ENCODE data around the gene SLC39A7. TPM values are rescaled to one million over a fixed set of nuclear protein-coding genes. Genes with fewer than 3 reads are reported as not detected.

The SLC39A7 gene
- total RNA-seq, 1 experiment from 2014 or later, result 130 TPM

- no peaks in the 10 kb centered on the region for H3K36me3 ChIP-seq (ENCODE audit: control insufficient read depth in 1 of 2, insufficient read depth in 2 of 2, low read length in 2 of 2)
- no peak overlapping the region for H3K4me2 ChIP-seq (ENCODE audit: low read length)
- no peaks in the 10 kb centered on the region for H3K9me3 ChIP-seq (ENCODE audit: control insufficient read depth in 1 of 2, insufficient read depth in 1 of 2, low read depth in 1 of 2, low read length in 2 of 2)
- no TSS peak for BruUV-seq (replicated peaks)
- no peak for ATAC-seq
- H3K9me2 ChIP-seq (ENCODE audit: insufficient read depth), result no peaks in the 10 kb centered on the region
- no peaks in the 10 kb centered on the region for H3K79me2 ChIP-seq (ENCODE audit: insufficient read depth, low read length)
- H3K27ac ChIP-seq (ENCODE audit: low read depth, low read length), result no peak overlapping the region
- DNase-seq (ENCODE audit: low read depth, low spot score), result no peak
- no peak overlapping the region for H3K9ac ChIP-seq (ENCODE audit: low read length)
- no peaks in the 10 kb centered on the region for H3K27me3 ChIP-seq (ENCODE audit: insufficient read depth, low read length)
- RAD21 ChIA-PET (ENCODE audit: low non-redundant PET in 1 of 2, low total read pairs in 2 of 2, uncharacterized antibody in 2 of 2, unreplicated experiment in 2 of 2), result no interaction called here
- no peaks in the 10 kb centered on the region for H3K4me1 ChIP-seq (ENCODE audit: control insufficient read depth in 1 of 2, insufficient read depth in 2 of 2, low read length in 2 of 2)
- POLR2A ChIA-PET, result no interaction called here
- no peaks in the 10 kb centered on the region for H4K20me1 ChIP-seq (ENCODE audit: insufficient read depth)
- no peak for TF ChIP-seq CEBPB (IDR thresholded peaks at IDR 0.05; ENCODE audit: low read depth)
- CTCF ChIA-PET, result interaction anchor here (0.8 to 1.5 kb wide), 3 partner anchors 28 to 95 kb away, joined by 3 read pairs; no protein-coding TSS in a partner anchor
- intact Hi-C loops (cut with micrococcal nuclease), result no loop called here
- H3K4me3 ChIP-seq (replicated peaks in 1 of 2; ENCODE audit: low read depth in 1 of 2, low read length in 2 of 2), result no peak overlapping the region
- no peak overlapping the region for H2AFZ ChIP-seq (ENCODE audit: low read depth, low read length, poor library complexity, severe bottlenecking)
Measured at GRCh38 chr6:33154349-33154748, 46.3 kb upstream of the SLC39A7 start.

- Histone ChIP-seq H3K36me3 (ENCODE audit: control insufficient read depth in 1 of 2, insufficient read depth in 2 of 2, low read length in 2 of 2) (no peaks in the 10 kb centered on the region), H3K4me1 (ENCODE audit: control insufficient read depth in 1 of 2, insufficient read depth in 2 of 2, low read length in 2 of 2) (peaks cover 9 to 15% of the 10 kb centered on the region in 2 experiments), H3K4me2 (ENCODE audit: low read length) (no peak overlapping the region), H4K20me1 (ENCODE audit: insufficient read depth) (no peaks in the 10 kb centered on the region), H3K9me3 (ENCODE audit: control insufficient read depth in 1 of 2, insufficient read depth in 1 of 2, low read depth in 1 of 2, low read length in 2 of 2) (no peaks in the 10 kb centered on the region), H3K27ac (ENCODE audit: low read depth, low read length) (no peak overlapping the region), H3K4me3 (replicated peaks in 1 of 2; ENCODE audit: low read depth in 1 of 2, low read length in 2 of 2) (no peak overlapping the region), H2AFZ (ENCODE audit: low read depth, low read length, poor library complexity, severe bottlenecking) (no peak overlapping the region), H3K9me2 (ENCODE audit: insufficient read depth) (no peaks in the 10 kb centered on the region), H3K79me2 (ENCODE audit: insufficient read depth, low read length) (no peaks in the 10 kb centered on the region), H3K27me3 (ENCODE audit: insufficient read depth, low read length) (no peaks in the 10 kb centered on the region), H3K9ac (ENCODE audit: low read length) (no peak overlapping the region)
- ChIA-PET CTCF (interaction anchor here (1.3 kb wide), 1 partner anchor 9 kb away, joined by 3 read pairs; no protein-coding TSS in a partner anchor), POLR2A (no interaction called here), RAD21 (ENCODE audit: low non-redundant PET in 1 of 2, low total read pairs in 2 of 2, uncharacterized antibody in 2 of 2, unreplicated experiment in 2 of 2) (no interaction called here)
- no peak for DNase-seq (ENCODE audit: low read depth, low spot score)
- ATAC-seq, result no peak
- BruUV-seq (replicated peaks), result no TSS peak
- intact Hi-C loops (cut with micrococcal nuclease), result no loop called here
- TF ChIP-seq REST (IDR thresholded peaks at IDR 0.05; ENCODE audit: low read depth), result no peak
- no peak for TF ChIP-seq EGR1 (IDR thresholded peaks at IDR 0.05; ENCODE audit: low read depth)
- no peak for TF ChIP-seq CBX3 (IDR thresholded peaks at IDR 0.05; ENCODE audit: low read depth)
- no peak for TF ChIP-seq SIN3A (IDR thresholded peaks at IDR 0.05; ENCODE audit: low read depth)
- no peak for TF ChIP-seq POLR2AphosphoS5 (IDR thresholded peaks at IDR 0.05; ENCODE audit: low read depth, low read length)
- TF ChIP-seq JUND (IDR thresholded peaks at IDR 0.05), result no peak
- TF ChIP-seq SP1 (IDR thresholded peaks at IDR 0.05; ENCODE audit: low read depth), result no peak
- no peak for TF ChIP-seq YY1 (IDR thresholded peaks at IDR 0.05; ENCODE audit: extremely low read depth, insufficient replicate concordance, low read depth, low read length)
- no peak for TF ChIP-seq ZNF274 (IDR thresholded peaks at IDR 0.05; ENCODE audit: low read depth, low read length)
- no peak for TF ChIP-seq CEBPB (IDR thresholded peaks at IDR 0.05; ENCODE audit: low read depth)
Measured at GRCh38 chr6:33156561-33156960, 44.1 kb upstream of the SLC39A7 start.
